Uterus (tissue), 2 donors: ENCODE results near the gene COL5A1.

Experiments used
- POLR2A ChIP-seq, 2 donors: fragments of 450-650 bp; IDR thresholded peaks; one replicate each; pipeline ENCODE4 v1.6.1; 2016; ENCODE audit warnings: antibody characterized with exemption in 2 of 2, mild to moderate bottlenecking in 1 of 2, moderate library complexity in 1 of 2
- TF ChIP-seq, protein P1 (sequence below), 4 experiments: fragments of 200-600 bp in 2 of 4; fragments of 450-650 bp in 2 of 4; sonication (generic) in 2 of 4; IDR thresholded peaks; one replicate each; pipeline ENCODE4 v1.5.1; 2016 to 2019; ENCODE audit warnings: antibody characterized with exemption in 4 of 4, mild to moderate bottlenecking in 2 of 4, moderate library complexity in 1 of 4

DNA sequence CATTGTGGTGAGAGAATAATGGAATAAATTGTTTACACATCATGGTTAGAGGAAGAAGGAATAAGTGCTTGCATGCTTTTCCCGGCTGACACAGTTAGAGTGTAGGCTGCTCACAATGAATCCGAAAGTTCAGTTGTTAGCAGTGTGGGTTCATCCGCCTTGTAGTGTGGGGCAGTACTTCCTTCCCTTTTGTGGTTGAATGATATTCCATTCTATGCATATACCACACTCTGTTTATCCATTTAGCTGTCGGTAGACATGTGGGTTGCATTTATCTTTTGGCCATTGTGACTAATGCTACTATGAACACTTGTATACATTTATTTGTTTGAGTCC, 84.0 kb downstream of the COL5A1 start:
- no peak for TF ChIP-seq POLR2A (IDR thresholded peaks at IDR 0.05)
- TF ChIP-seq, protein P1, sequence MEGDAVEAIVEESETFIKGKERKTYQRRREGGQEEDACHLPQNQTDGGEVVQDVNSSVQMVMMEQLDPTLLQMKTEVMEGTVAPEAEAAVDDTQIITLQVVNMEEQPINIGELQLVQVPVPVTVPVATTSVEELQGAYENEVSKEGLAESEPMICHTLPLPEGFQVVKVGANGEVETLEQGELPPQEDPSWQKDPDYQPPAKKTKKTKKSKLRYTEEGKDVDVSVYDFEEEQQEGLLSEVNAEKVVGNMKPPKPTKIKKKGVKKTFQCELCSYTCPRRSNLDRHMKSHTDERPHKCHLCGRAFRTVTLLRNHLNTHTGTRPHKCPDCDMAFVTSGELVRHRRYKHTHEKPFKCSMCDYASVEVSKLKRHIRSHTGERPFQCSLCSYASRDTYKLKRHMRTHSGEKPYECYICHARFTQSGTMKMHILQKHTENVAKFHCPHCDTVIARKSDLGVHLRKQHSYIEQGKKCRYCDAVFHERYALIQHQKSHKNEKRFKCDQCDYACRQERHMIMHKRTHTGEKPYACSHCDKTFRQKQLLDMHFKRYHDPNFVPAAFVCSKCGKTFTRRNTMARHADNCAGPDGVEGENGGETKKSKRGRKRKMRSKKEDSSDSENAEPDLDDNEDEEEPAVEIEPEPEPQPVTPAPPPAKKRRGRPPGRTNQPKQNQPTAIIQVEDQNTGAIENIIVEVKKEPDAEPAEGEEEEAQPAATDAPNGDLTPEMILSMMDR (IDR thresholded peaks at IDR 0.05), result no peak
